Transverse colon (tissue), 4 donors: Measurements from ENCODE around the gene B3GAT2. TPM values are rescaled to one million over a fixed set of nuclear protein-coding genes. Genes with fewer than 3 reads are reported as not detected.

Experiments
- DNase-seq: peaks from one replicate; pipeline ENCODE4 v3.0.0-alpha.2; 2019
- H3K27ac ChIP-seq, 4 donors: fragments of 200-600 bp; sonication (generic); 2 replicates each; pipeline ENCODE4 v1.5.1; 2016 to 2018; ENCODE audit warnings: inconsistent platforms in 4 of 4
- H3K27me3 ChIP-seq: fragments of 200-600 bp; sonication (generic); 2 replicates; pipeline ENCODE4 v1.5.1; 2017; ENCODE audit warnings: inconsistent platforms
- H3K36me3 ChIP-seq, 4 donors: fragments of 200-600 bp; sonication (generic); 2 replicates each; pipeline ENCODE4 v1.5.1; 2017 to 2019; ENCODE audit warnings: inconsistent platforms in 4 of 4
- H3K4me1 ChIP-seq, 4 donors: fragments of 200-600 bp; sonication (generic); 2 replicates each; pipeline ENCODE4 v1.5.1; 2017 to 2020; ENCODE audit warnings: inconsistent platforms in 4 of 4
- H3K4me3 ChIP-seq, 4 donors: fragments of 200-600 bp; sonication (generic); 1 replicate in 1 of 4; 2 replicates in 3 of 4; pipeline versions ENCODE4 v1.5.1 to v1.6.1; 2017 to 2019; ENCODE audit warnings: inconsistent platforms in 4 of 4
- H3K9me3 ChIP-seq, 2 donors: fragments of 200-600 bp; sonication (generic); 2 replicates each; pipeline ENCODE4 v1.5.1; 2017 to 2019; ENCODE audit warnings: inconsistent platforms in 2 of 2
- CTCF ChIP-seq, 5 experiments: fragments of 200-600 bp in 3 of 5; fragments of 450-650 bp in 2 of 5; sonication (generic) in 3 of 5; IDR thresholded peaks; 1 replicate in 2 of 5; 2 replicates in 3 of 5; pipeline ENCODE4 v1.5.1; 2016 to 2017; ENCODE audit warnings: antibody characterized with exemption in 5 of 5, inconsistent platforms in 3 of 5, mild to moderate bottlenecking in 2 of 5, moderate library complexity in 1 of 5
- EP300 ChIP-seq: sonication (generic); formaldehyde crosslinking; IDR thresholded peaks from one replicate; pipeline ENCODE4 v1.6.1; 2017; ENCODE audit warnings: antibody characterized with exemption, low read depth
- POLR2A ChIP-seq: fragments of 450-650 bp; IDR thresholded peaks from one replicate; pipeline ENCODE4 v1.6.1; 2016; ENCODE audit warnings: antibody characterized with exemption, mild to moderate bottlenecking, moderate library complexity
- POLR2AphosphoS5 ChIP-seq, 3 donors: sonication (generic); formaldehyde crosslinking; IDR thresholded peaks; one replicate each; pipeline ENCODE4 v1.6.1; 2016; ENCODE audit warnings: antibody characterized with exemption in 3 of 3
- WGBS, 2 donors: methylation state at CpG; one replicate each; pipeline ENCODE4 v1.1.5; 2018; ENCODE audit warnings: low coverage in 1 of 2; 5-methylcytosine and 5-hydroxymethylcytosine counted together
- in situ Hi-C, 4 donors: fragments of 200-750 bp; cut with MboI; loops; one replicate each; pipeline versions ENCODE4 v1.15.0 to v1.15.1; 2017; ENCODE audit warnings: low sequenced_read_pairs in 3 of 4, low pct_ligation_motif_present in 1 of 4, low pct_unique_long_range_greater_than_20kb in 1 of 4
- intact Hi-C: fragments of 100-400 bp; cut with DNase I; formaldehyde crosslinking; loops from one replicate; pipeline ENCODE4 v1.15.1; 2023; ENCODE audit warnings: low total_unique reads
- total RNA-seq, 4 donors: library from RNA; depleted of rRNA; stranded (reverse); fragments of >200 nt; gene quantifications; one replicate each; pipeline ENCODE4 v1.1.0, GENCODE V29; 2016

Gene B3GAT2
- total RNA-seq, result not detected

GRCh38 chr6:70956451-70957283 is at the start of gene B3GAT2:
Gene B3GAT2, minus strand, starts transcription at chr6:70957060. Its CDS starts 631 bp downstream, at chr6:70956429.
- no peak for DNase-seq
- 0 to 2% methylated on average over 1 to 83 of the region's 83 CpGs for WGBS, 2 donors
- peaks cover 74% of the 10 kb centered on the region for H3K27me3 ChIP-seq
- no peak within 1 kb of the TSS for H3K27ac ChIP-seq
- intact Hi-C loops, result no loop called here
- in situ Hi-C loops, result no loop called here
- peaks cover 7 to 21% (median 20%) of the 10 kb centered on the region in 4 donors for H3K4me1 ChIP-seq
- H3K36me3 ChIP-seq, result no peaks in the 10 kb centered on the region
- H3K9me3 ChIP-seq, result no peaks in the 10 kb centered on the region
- no peak for TF ChIP-seq POLR2AphosphoS5 (IDR thresholded peaks at IDR 0.05)
- TF ChIP-seq EP300, result no peak
- no peak for TF ChIP-seq POLR2A
- no peak for TF ChIP-seq CTCF (IDR thresholded peaks at IDR 0.05)
- H3K4me3 ChIP-seq, result peak within 1 kb of the TSS; percentile 27 to 56 (median 32)

- intact Hi-C loops, result no loop called here
- Histone ChIP-seq H3K9me3 (no peaks in the 10 kb centered on the region), H3K27ac (no peak overlapping the region), H3K36me3 (no peaks in the 10 kb centered on the region), H3K27me3 (no peaks in the 10 kb centered on the region), H3K4me3 (no peak overlapping the region), H3K4me1 (no peaks in the 10 kb centered on the region)
- 40 to 83% methylated on average over 1 to 4 of the region's 4 CpGs for WGBS, 2 donors
- TF ChIP-seq CTCF (IDR thresholded peaks at IDR 0.05) (no peak), POLR2A (no peak), POLR2AphosphoS5 (IDR thresholded peaks at IDR 0.05) (no peak), EP300 (no peak)
- in situ Hi-C loops, result no loop called here
- no peak for DNase-seq
Observed at GRCh38 chr6:70998148-70998547, 41.3 kb upstream of the B3GAT2 start.

- in situ Hi-C loops, result no loop called here
- TF ChIP-seq EP300 (no peak), POLR2AphosphoS5 (IDR thresholded peaks at IDR 0.05) (no peak), CTCF (IDR thresholded peaks at IDR 0.05) (no peak), POLR2A (no peak)
- H3K4me3 ChIP-seq, result no peak overlapping the region
- no peaks in the 10 kb centered on the region for H3K27me3 ChIP-seq
- no peaks in the 10 kb centered on the region for H3K9me3 ChIP-seq
- no peak for DNase-seq
- intact Hi-C loops, result no loop called here
- no peaks in the 10 kb centered on the region for H3K4me1 ChIP-seq
- no peak overlapping the region for H3K27ac ChIP-seq
- no peaks in the 10 kb centered on the region for H3K36me3 ChIP-seq
- WGBS, 2 donors, result 74 to 80% methylated on average over 2 to 3 of the region's 3 CpGs
Observed at GRCh38 chr6:70997379-70997778, 40.5 kb upstream of the B3GAT2 start.

GRCh38 chr6:70996106-70996505 is 39.2 kb upstream of the B3GAT2 start:
- Histone ChIP-seq H3K27me3 (no peaks in the 10 kb centered on the region), H3K27ac (no peak overlapping the region), H3K4me3 (no peak overlapping the region), H3K36me3 (no peaks in the 10 kb centered on the region), H3K4me1 (no peaks in the 10 kb centered on the region), H3K9me3 (no peaks in the 10 kb centered on the region)
- no peak for DNase-seq
- 69 to 80% methylated on average over 1 of the region's 1 CpG for WGBS, 2 donors
- in situ Hi-C loops, result no loop called here
- intact Hi-C loops, result no loop called here
- TF ChIP-seq EP300 (no peak), POLR2AphosphoS5 (IDR thresholded peaks at IDR 0.05) (no peak), CTCF (IDR thresholded peaks at IDR 0.05) (no peak), POLR2A (no peak)
